GM18505 (cell line): ENCODE data around the gene FAM168A.
"Not testable (repeated sequence)": the region's sequence is repeated elsewhere in the genome, so short reads cannot be mapped to it uniquely, and the experiment has no call there.

Experiments used
- ATAC-seq: cut with Tn5 transposase; IDR thresholded peaks from one replicate; pipeline ENCODE4 v1.9.1; 2021; ENCODE audit not compliant: unreplicated experiment
- POLR2A ChIP-seq: IDR thresholded peaks from 4 replicates; pipeline ENCODE4 v1.6.1; 2011; ENCODE audit warnings: borderline replicate concordance; ENCODE audit not compliant: insufficient read depth, insufficient read length; ENCODE audit errors: extremely low read depth

The FAM168A gene

GRCh38 chr11:73506038-73506437 is 91.9 kb downstream of the FAM168A start:
- ATAC-seq, result no peak
- TF ChIP-seq POLR2A, result no peak

GRCh38 chr11:73498343-73498742 is 99.6 kb downstream of the FAM168A start:
- TF ChIP-seq POLR2A, result no peak
- ATAC-seq, result no peak

- no peak for ATAC-seq
- no peak for TF ChIP-seq POLR2A
Measured at GRCh38 chr11:73496134-73496533, 101.8 kb downstream of the FAM168A start.

- no peak for ATAC-seq
- TF ChIP-seq POLR2A, result no peak
Measured at GRCh38 chr11:73495731-73496130, 102.2 kb downstream of the FAM168A start.

GRCh38 chr11:73493956-73494598 is 103.8 kb downstream of the FAM168A start:
- ATAC-seq, result no peak
- no peak for TF ChIP-seq POLR2A

GRCh38 chr11:73481626-73482025 is 116.3 kb downstream of the FAM168A start:
- no peak for ATAC-seq
- TF ChIP-seq POLR2A, result no peak

GRCh38 chr11:73480677-73481076 is 117.2 kb downstream of the FAM168A start:
- no peak for TF ChIP-seq POLR2A
- ATAC-seq, result no peak

GRCh38 chr11:73478737-73479347 is 119.1 kb downstream of the FAM168A start:
- no peak for ATAC-seq

GRCh38 chr11:73477518-73477917 is 120.4 kb downstream of the FAM168A start:
- no peak for ATAC-seq
- TF ChIP-seq POLR2A, result no peak

More at GRCh38 chr11:73478737-73479347, 119.1 kb downstream of the FAM168A start:
- TF ChIP-seq POLR2A, result no peak

GRCh38 chr11:73475549-73476095 is 122.3 kb downstream of the FAM168A start:
- no peak for ATAC-seq
- no peak for TF ChIP-seq POLR2A

GRCh38 chr11:73473252-73473651 is 124.7 kb downstream of the FAM168A start:
- no peak for ATAC-seq
- no peak for TF ChIP-seq POLR2A

- not testable (repeated sequence) for ATAC-seq
Measured at GRCh38 chr11:73470036-73470612, 127.8 kb downstream of the FAM168A start.

GRCh38 chr11:73469401-73469800 is 128.5 kb downstream of the FAM168A start:
- no peak for TF ChIP-seq POLR2A
- ATAC-seq, result no peak

- no peak for TF ChIP-seq POLR2A
- ATAC-seq, result no peak
Measured at GRCh38 chr11:73468590-73469161, 129.2 kb downstream of the FAM168A start.
